Ovary (tissue), 9 donors: ENCODE measurements around the gene IQCK. TPM values are rescaled to one million over a fixed set of nuclear protein-coding genes. Genes with fewer than 3 reads are reported as not detected.
A peak's percentile ranks its signal among the peaks of the same experiment; 100 is the strongest.
"Not testable (repeated sequence)": the region's sequence is repeated elsewhere in the genome, so short reads cannot be mapped to it uniquely, and the experiment has no call there.

Experiments used
- DNase-seq, 5 donors: peaks; one replicate each; pipeline ENCODE4 v3.0.0-alpha.2; 2019 to 2020
- H3K27ac ChIP-seq, 2 donors: fragments of 200-600 bp; one replicate each; pipeline versions ENCODE4 v1.5.1 to v1.8.0; 2019 to 2022
- H3K27me3 ChIP-seq: fragments of 200-600 bp; one replicate; pipeline ENCODE4 v1.8.0; 2022
- H3K36me3 ChIP-seq: fragments of 200-600 bp; sonication (generic); one replicate; pipeline ENCODE4 v1.5.1; 2019
- H3K4me1 ChIP-seq: one replicate; pipeline ENCODE4 v1.8.1; 2013; ENCODE audit warnings: mild to moderate bottlenecking, moderate library complexity; ENCODE audit not compliant: insufficient read depth
- H3K4me3 ChIP-seq: fragments of 200-600 bp; sonication (generic); one replicate; pipeline ENCODE4 v1.5.1; 2017
- H3K9me3 ChIP-seq, 2 donors: fragments of 200-600 bp in 1 of 2; sonication (generic) in 1 of 2; one replicate each; pipeline versions ENCODE4 v1.5.1 to v1.8.1; 2013 to 2019; ENCODE audit warnings: mild to moderate bottlenecking in 1 of 2, moderate library complexity in 1 of 2
- CTCF ChIP-seq, 3 donors: fragments of 450-650 bp in 2 of 3; fragments of 200-600 bp in 1 of 3; IDR thresholded peaks; one replicate each; pipeline versions ENCODE4 v1.5.1 to v1.8.0; 2016 to 2022; ENCODE audit warnings: antibody characterized with exemption in 3 of 3, mild to moderate bottlenecking in 1 of 3
- EP300 ChIP-seq: sonication (generic); formaldehyde crosslinking; IDR thresholded peaks from one replicate; pipeline ENCODE4 v1.6.1; 2017; ENCODE audit warnings: antibody characterized with exemption
- POLR2A ChIP-seq: fragments of 450-650 bp; IDR thresholded peaks from one replicate; pipeline ENCODE4 v1.6.1; 2017; ENCODE audit warnings: antibody characterized with exemption, mild to moderate bottlenecking, moderate library complexity
- WGBS, 3 donors: extraction: QIAGEN DNeasy Blood & Tissue Kit in 1 of 3; methylation state at CpG; one replicate each; pipeline versions ENCODE4 v1.1.5 to v1.1.7; 2013 to 2017; 5-methylcytosine and 5-hydroxymethylcytosine counted together
- intact Hi-C, 4 donors: fragments of 100-400 bp; cut with DNase I; formaldehyde crosslinking; loops; one replicate each; pipeline versions ENCODE4 v1.11.0 to v1.15.1; 2022 to 2023
- polyA plus RNA-seq, 2 donors: library from polyadenylated mRNA; stranded (reverse); fragments of 200-250 nt in 1 of 2; fragments of 350-450 nt in 1 of 2; fragmentation: Illumina TruSeq in 1 of 2; extraction: RNeasy Lipid Tissue Mini Kit (QIAGEN cat#74804) in 1 of 2; gene quantifications; one replicate each; pipeline ENCODE4 v1.2.3, GENCODE V29; 2013 to 2014
- total RNA-seq, 7 donors: library from RNA; depleted of rRNA in 2 of 7; stranded (reverse); fragments of >200 nt in 2 of 7; fragmentation: NEBNext Ultra II Directional in 3 of 7; extraction: Animal tissue kit (Norgen Biotek cat#: 25700) in 3 of 7; gene quantifications; one replicate each; pipeline versions ENCODE4 v1.1.0 to v1.2.4, GENCODE V29; 2016 to 2023
- donor health status: DM: no; HTN: no; CAD: no; lungs with moderate emphysema.
- donor health status: DM: no; HTN: no; CAD: no.
- donor health status: Bipolar disorder and iron deficiency.
- donor health status: DM: yes; HTN: yes; CAD: no.
- donor health status: DM: no; HTN: no; CAD: no.
- donor health status: DM: yes; HTN: yes; CAD: no.

Gene IQCK
- total and polyA plus RNA-seq, 9 donors, result 14.3 to 52.8 (median 18.0) TPM

GRCh38 chr16:19716183-19716582 lies 1.9 kb upstream of the IQCK start:
- H3K4me3 ChIP-seq, result no peak overlapping the region
- no peak for DNase-seq

GRCh38 chr16:19716728-19717127 lies 1.3 kb upstream of the IQCK start:
- peaks cover 13% of the 10 kb centered on the region for H3K4me1 ChIP-seq
- not testable (repeated sequence) for H3K27me3 ChIP-seq, DNase-seq, H3K9me3 ChIP-seq, H3K27ac ChIP-seq, H3K36me3 ChIP-seq
- intact Hi-C loops, result loop anchor here in 1 of 4 donors (5.0 kb wide), 1 partner anchor 166 kb away; the partner anchor contains the start of gene GPRC5B
- WGBS, 3 donors, result 21 to 47% (median 25%) methylated on average over 11 of the region's 11 CpGs
- H3K4me3 ChIP-seq, result peak overlapping the region; percentile 67

More at GRCh38 chr16:19716183-19716582, 1.9 kb upstream of the IQCK start:
- Histone ChIP-seq H3K27me3 (no peaks in the 10 kb centered on the region), H3K4me1 (peaks cover 13% of the 10 kb centered on the region), H3K36me3 (no peaks in the 10 kb centered on the region), H3K9me3 (no peaks in the 10 kb centered on the region), H3K27ac (no peak overlapping the region)
- WGBS, 3 donors, result 65 to 74% (median 67%) methylated on average over 1 of the region's 1 CpG
- TF ChIP-seq EP300 (no peak), POLR2A (no peak), CTCF (IDR thresholded peaks at IDR 0.05) (no peak)
- intact Hi-C loops, result loop anchor here in 1 of 4 donors (5.0 kb wide), 1 partner anchor 166 kb away; the partner anchor contains the start of gene GPRC5B

GRCh38 chr16:19717314-19717713 lies 757 bp upstream of the IQCK start:
- H3K27me3 ChIP-seq, result no peaks in the 10 kb centered on the region
- peaks cover 13% of the 10 kb centered on the region for H3K4me1 ChIP-seq
- no peak for DNase-seq
- peak overlapping the region; percentile 67 for H3K4me3 ChIP-seq
- TF ChIP-seq CTCF (IDR thresholded peaks at IDR 0.05) (no peak), EP300 (no peak), POLR2A (no peak)
- intact Hi-C loops, result loop anchor here in 1 of 4 donors (5.0 kb wide), 1 partner anchor 165 kb away; the partner anchor contains the start of gene GPRC5B
- no peaks in the 10 kb centered on the region for H3K36me3 ChIP-seq
- H3K9me3 ChIP-seq, result no peaks in the 10 kb centered on the region
- 0 to 1% (median 0%) methylated on average over 10 of the region's 10 CpGs for WGBS, 3 donors
- H3K27ac ChIP-seq, result peak overlapping the region in 1 of 2 donors; percentile 72

- DNase-seq, result peak in 1 of 5 donors; percentile 55
- Histone ChIP-seq H3K4me1 (peaks cover 13% of the 10 kb centered on the region), H3K9me3 (no peaks in the 10 kb centered on the region), H3K4me3 (peak overlapping the region; percentile 67), H3K36me3 (no peaks in the 10 kb centered on the region), H3K27ac (no peak overlapping the region), H3K27me3 (no peaks in the 10 kb centered on the region)
- TF ChIP-seq CTCF (IDR thresholded peaks at IDR 0.05), result no peak
- TF ChIP-seq POLR2A, result no peak
- no peak for TF ChIP-seq EP300
- 0 to 1% (median 0%) methylated on average over 21 of the region's 21 CpGs for WGBS, 3 donors
- intact Hi-C loops, result loop anchor here in 1 of 4 donors (5.0 kb wide), 1 partner anchor 164 kb away; the partner anchor contains the start of gene GPRC5B
These were observed 524 bp downstream of the IQCK start for GRCh38 chr16:19718624-19718965.

GRCh38 chr16:19722269-19722952 lies 4.3 kb downstream of the IQCK start:
- Histone ChIP-seq H3K4me1 (peaks cover 2% of the 10 kb centered on the region), H3K4me3 (no peak overlapping the region), H3K9me3 (no peaks in the 10 kb centered on the region), H3K27me3 (no peaks in the 10 kb centered on the region), H3K36me3 (no peaks in the 10 kb centered on the region), H3K27ac (no peak overlapping the region)
- DNase-seq, result no peak
- 87 to 90% (median 89%) methylated on average over 11 of the region's 11 CpGs for WGBS, 3 donors
- intact Hi-C loops, result no loop called here
- TF ChIP-seq CTCF (IDR thresholded peaks at IDR 0.05) (no peak), EP300 (no peak), POLR2A (no peak)
